HG03135 (cell line): ENCODE data around the gene CHD9.
"Not testable (repeated sequence)": the region's sequence is repeated elsewhere in the genome, so short reads cannot be mapped to it uniquely, and the experiment has no call there.

ENCODE experiments used
- ATAC-seq: cut with Tn5 transposase; IDR thresholded peaks from one replicate; pipeline ENCODE4 v1.9.1; 2021; ENCODE audit warnings: mild to moderate bottlenecking, moderate library complexity; ENCODE audit not compliant: unreplicated experiment

The CHD9 gene, protein sequence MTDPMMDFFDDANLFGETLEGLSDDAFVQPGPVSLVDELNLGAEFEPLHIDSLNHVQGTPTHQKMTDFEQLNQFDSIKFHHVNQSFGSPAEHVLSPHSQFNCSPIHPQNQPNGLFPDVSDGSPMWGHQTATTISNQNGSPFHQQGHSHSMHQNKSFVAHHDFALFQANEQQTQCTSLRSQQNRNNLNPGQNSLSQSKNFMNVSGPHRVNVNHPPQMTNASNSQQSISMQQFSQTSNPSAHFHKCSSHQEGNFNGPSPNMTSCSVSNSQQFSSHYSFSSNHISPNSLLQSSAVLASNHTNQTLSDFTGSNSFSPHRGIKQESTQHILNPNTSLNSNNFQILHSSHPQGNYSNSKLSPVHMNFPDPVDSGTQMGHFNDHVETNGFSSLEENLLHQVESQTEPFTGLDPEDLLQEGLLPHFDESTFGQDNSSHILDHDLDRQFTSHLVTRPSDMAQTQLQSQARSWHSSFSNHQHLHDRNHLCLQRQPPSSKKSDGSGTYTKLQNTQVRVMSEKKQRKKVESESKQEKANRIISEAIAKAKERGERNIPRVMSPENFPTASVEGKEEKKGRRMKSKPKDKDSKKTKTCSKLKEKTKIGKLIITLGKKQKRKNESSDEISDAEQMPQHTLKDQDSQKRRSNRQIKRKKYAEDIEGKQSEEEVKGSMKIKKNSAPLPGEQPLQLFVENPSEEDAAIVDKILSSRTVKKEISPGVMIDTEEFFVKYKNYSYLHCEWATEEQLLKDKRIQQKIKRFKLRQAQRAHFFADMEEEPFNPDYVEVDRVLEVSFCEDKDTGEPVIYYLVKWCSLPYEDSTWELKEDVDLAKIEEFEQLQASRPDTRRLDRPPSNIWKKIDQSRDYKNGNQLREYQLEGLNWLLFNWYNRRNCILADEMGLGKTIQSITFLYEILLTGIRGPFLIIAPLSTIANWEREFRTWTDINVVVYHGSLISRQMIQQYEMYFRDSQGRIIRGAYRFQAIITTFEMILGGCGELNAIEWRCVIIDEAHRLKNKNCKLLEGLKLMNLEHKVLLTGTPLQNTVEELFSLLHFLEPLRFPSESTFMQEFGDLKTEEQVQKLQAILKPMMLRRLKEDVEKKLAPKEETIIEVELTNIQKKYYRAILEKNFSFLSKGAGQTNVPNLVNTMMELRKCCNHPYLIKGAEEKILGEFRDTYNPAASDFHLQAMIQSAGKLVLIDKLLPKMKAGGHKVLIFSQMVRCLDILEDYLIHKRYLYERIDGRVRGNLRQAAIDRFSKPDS (N-terminal part only)

DNA sequence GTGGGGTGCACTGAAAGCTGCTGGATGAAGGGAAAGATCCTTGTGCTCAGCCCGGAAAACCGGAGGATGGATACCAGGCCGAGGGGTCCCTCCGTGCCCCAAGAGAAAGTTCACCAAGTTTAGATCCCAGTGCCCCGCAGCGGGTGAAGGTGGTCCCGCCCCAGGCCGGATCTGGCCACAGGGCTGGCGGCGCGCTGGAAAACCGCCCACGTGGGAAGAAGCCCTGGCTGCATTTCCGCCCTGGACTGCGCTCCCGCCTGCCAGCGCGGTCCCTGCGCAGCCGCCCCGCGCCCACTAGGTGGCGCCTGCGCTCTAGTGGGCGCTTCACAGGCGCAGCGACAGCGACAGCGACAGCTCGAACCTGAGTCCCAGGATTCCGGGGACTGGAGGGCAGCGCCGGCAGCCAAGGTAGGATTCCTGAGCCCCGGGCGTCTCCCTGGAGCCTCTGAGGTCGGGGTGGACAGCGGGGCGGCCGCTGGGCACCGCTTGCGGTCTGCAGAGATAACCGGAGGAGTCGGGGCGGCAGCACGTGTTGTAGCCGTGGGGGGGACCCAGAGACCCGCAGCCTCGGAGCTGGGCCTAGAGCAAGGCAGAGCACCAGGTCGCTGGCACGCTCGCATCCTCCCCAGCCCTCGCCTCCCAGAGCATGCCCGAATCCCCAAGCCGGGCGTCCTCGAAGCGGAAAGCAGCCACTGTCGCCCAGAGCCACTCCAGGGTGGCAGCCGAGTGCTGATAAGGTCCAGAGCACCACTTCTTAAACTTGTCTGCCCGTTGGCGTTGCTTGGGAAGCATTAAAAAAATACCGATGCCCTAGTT lies at the start of gene CHD9:
Gene CHD9, plus strand, starts transcription at position 322 of the 816 bp plus-strand sequence. CDS start 101,099 bp downstream, outside the sequence.
- peak; percentile 83 for ATAC-seq

DNA sequence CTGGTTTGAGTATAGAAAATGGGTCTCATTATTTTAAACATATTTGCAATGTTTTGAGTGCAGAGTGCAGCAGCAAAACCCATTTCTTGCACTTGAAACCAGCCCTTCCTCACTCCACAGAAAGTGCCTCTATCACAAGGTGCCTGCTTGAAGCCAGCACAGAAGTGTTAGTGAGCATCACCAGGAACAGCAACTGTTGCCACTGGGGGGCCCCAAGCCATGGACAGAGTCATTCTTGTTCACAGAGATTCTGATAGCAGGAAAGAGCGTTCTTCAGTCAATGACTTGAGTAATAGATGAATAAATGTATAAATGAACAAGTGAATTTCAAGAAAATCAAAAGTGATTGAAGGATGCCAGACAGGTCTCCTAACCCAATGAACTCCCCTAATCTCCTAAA lies 47.7 kb upstream of the CHD9 start:
- no peak for ATAC-seq

DNA sequence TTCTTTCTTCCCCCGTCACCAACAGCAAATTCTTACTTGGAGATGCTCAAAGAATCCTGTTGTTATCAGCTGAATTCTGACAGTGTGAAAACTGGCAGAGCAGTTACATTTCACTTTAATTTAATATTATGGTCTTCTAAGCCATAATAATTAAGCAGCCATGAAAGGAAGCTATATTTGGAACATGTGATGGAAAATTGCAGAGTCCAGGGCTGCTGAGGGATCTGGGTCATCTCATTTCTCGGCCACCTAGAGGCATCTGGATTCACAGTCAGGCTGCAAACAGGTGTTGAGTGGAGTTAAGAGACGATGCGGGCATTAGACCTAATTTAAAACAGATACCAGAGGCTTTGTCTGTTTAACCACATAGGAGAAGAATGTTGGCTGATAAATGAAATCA lies 40.5 kb upstream of the CHD9 start:
- no peak for ATAC-seq

DNA sequence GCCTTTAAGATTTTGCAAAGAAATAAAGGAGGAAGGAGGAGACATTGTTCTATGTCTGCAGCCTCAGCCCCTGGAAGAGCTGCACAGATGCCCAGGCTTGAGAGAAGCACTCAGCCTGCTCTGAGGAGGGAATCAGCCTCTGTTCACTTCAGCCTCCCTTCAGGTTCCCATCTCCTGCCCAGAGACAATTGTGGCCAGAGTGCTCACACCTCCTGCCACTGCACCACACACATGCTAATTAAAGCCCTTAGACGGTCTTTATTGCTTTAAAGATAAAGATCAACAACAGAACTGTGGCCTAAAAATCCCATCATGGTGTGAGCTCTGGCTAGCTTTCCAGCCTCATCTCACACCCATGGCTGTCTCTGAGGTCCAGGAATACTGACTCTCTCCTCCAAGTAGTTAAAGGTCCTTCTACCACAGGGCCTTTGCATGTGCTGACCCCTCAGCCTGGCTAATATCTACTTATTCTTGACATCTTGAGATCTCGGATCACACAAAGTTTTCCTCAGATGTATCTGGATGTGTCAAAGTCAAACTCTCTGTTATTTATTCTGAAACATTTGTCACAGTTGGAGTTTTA lies 35.9 kb upstream of the CHD9 start:
- no peak for ATAC-seq

DNA sequence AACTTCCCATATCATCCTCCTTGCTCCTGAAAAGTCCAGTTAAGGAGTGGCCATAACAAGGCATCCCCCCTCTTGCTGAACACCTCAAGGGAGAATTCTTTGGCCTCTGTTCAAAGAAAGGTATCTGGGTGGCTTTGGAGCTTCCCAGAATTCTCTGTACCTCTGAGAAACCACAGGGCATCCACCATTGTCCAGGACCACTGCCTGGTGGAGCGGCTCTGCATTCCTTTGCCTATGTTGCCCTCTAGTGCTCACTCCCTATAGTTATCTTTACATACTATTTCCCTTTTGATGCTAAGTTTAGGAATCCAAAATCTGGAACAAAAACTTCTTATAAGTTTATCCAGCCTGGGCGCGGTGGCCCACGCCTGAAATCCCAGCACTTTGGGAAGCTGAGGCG lies 32.4 kb upstream of the CHD9 start:
- ATAC-seq: no peak

DNA sequence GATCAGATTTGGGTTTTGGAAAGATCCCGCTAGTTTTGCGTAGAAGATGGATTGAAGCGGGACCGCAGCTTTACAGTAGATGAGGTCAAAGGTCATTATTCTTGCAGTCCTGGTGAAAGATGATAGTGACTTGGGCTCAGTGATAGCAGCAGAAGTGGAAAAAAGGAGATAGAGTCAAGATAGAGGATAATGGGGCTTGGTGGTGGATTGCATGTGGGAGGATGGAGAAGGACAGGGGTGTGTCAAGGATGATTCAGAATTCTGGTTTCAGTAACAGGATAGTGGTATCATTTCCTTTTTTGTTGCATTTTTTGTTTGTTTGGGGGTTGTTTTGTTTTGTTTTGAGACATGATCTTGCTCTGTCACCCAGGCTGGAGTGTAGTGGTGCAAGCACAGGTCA lies 30.7 kb upstream of the CHD9 start:
- ATAC-seq: no peak

DNA sequence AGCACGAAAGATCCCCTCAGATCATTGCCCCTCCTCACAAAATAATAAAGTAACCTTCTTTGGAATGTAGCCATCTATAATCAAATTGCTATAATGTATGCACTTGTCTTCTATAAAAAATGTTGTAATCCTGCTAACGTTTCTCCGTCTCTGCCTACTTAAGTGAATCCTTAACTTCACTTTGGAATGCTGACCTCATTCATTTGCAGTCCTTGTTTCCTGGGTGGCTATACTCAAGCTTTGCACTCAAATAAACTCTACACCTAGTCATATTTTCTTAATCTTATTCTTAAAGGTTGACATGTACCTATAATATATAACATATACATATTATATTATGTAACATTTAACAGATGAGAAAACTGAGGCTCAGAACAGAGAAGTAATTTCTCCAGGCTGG lies 24.8 kb upstream of the CHD9 start:
- no peak for ATAC-seq

DNA sequence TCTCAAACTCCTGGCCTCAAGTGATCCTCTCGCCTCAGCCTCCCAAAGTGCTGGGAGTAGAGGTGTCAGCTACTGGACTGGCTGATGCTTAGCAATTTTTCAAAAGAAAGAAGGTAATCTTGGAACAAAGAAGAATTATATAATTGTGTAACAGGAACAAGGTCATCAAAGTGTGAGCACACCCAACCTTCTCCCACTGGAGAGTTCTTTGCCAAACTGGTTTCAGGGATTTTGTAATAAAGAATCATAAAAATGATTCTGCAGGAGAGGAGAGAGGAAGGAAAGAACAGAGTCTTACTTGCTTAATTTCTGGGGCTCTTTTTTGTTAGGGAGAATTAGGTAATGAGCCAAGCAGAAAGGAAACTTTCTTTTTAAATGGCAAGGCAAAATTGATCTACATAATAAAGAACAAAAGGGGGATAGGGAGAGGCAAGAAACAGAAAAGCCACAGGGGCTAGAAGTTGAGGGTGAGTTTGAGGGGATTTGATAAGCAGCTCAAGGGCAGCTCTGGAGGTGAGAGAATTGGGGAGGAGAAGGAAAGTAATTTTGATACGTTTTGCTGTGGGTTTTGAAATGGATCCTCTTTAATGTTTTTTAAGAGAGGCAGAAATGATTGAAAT lies 23.4 kb upstream of the CHD9 start:
- ATAC-seq: no peak

DNA sequence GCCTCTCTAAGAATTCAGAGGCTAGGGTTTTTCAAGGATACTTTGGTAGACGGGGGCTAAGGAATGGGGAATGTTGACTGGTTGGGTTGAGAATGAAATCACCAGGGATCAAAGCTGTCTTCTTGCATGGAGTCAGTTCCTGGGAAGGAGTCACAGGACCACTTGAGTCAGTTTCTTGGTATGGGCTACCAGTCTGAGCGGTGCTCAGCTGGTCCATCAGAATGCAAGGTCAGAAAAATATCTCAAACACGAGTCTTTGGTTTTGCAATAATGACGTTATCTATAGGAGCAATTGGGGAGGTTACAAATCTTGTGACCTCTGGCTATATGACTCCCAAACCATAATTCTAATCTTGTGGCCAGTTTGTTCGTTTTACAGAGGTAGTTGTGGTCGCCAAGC lies 20.5 kb upstream of the CHD9 start:
- ATAC-seq: no peak

DNA sequence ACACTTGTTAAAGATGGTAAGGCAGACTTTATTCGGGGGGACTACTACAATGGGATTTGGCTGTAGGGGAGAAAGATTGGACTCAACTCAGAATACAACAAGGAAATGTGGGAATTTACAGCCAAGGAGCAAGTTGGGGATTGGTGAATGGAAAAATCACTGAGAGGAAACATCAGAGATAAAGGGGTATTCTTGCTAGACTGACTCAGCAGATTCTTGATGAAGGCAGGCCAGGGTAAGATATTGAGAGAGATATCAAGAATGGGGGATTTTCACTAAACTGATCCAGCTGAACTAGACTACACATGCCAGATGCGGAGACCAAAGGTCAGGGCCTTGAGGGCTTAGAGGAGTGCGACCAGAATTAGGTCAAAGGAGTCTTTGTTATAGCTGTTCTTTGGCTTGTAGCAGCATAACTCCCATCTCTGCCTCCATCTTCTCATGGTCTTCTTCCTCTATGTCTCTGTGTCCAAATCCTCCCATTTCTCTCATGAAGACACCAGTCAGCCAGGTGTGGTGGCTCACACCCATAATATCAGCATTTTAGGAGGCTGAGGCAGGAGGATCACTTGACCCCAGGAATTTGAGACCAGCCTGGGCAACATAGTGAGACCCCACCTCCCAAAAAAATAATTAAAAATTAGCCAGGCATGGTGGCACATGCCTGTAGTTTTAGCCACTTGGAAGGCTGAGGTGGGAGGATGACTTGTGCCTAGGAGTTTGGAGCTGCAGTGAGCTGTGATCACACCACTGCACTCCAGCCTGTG lies 19.4 kb upstream of the CHD9 start:
- ATAC-seq: no peak

DNA sequence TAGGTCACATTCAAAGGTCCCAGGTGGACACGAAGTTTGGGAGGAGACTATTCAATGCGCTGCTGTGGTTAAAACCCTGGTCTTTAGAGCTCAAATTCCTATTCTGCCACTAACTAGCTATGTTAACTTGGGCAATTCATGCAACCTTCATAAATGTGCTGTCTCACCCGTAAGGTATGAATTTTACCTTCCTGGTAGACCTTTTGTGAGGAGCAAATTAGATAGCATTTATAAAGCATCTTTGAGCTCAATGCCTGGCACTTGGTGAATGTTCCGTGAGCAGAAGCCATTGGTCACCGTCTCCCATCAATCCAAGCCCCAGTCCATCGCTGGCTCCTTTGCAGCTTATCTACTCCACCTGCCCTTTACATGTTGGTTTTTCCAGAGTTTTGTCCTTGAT lies 18.7 kb upstream of the CHD9 start:
- no peak for ATAC-seq

DNA sequence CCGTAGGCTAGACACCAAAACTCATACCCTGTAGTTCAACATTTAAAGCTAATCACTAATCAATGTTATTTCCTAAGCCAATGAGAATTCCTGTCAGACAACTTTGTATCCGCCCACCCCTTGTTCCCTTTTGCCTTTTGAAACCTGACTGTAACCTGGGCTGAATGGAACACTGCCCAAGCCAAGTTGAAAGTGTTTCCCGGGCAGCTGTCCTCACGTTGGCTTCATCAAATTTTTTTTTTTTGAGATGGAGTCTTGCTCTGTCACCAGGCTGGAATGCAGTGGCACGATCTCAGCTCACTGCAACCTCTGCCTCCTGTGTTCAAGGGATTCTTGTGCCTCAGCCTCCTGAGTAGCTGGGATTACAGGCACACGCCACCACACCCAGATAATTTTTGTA lies 18.1 kb upstream of the CHD9 start:
- not testable (repeated sequence) for ATAC-seq

DNA sequence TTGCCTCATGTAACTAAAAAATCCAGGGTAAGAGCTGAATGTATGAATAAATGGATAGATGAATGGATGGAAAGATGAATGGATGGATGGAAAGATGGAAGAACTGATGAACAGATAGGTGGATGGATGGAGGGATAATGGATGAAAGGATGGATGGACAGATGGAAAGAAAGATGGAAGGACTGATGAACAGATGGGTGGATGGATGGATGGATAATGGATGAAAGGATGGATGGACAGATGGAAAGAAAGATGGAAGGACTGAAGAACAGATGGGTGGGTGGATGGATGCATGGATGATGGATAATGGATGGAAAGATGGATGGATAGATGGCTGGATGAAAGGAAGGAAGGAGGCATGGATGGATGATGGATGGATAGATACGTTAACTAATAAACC lies 14.0 kb upstream of the CHD9 start:
- no peak for ATAC-seq

DNA sequence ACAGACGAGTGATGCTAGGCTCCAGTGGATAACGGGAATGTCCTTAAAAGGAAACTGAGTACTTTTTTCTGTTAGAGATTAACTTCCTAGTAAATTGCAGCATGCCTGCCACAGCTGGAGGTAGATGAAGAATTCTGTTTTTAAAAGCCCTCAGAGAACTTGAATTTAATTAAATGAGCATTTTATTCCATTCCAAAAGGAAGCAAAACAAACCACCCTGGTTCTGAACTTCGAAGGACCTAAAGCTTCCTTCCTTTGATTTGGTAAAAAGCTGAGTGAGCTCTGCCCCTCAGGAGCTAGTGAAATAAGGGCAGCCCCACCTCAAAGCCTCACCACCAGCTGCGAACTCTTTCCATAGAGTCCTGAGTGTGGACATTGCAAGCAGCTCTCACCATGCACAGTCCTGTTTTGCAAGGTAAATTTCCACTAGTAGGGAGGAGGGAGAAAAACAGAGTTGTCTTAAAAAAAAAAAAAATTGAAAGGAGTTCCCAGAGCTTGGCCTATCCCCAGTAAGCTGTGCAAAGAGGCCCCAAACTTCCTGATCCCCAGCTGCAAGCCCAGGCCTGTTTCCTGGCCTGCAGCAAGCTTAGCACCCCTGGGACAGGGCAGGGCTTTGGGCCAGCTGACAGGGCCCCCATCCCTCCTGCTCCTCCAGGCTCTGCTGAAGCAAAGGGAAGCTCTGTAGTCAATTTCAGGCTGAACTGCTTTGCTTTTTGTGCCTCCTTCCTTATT lies 13.3 kb upstream of the CHD9 start:
- no peak for ATAC-seq

DNA sequence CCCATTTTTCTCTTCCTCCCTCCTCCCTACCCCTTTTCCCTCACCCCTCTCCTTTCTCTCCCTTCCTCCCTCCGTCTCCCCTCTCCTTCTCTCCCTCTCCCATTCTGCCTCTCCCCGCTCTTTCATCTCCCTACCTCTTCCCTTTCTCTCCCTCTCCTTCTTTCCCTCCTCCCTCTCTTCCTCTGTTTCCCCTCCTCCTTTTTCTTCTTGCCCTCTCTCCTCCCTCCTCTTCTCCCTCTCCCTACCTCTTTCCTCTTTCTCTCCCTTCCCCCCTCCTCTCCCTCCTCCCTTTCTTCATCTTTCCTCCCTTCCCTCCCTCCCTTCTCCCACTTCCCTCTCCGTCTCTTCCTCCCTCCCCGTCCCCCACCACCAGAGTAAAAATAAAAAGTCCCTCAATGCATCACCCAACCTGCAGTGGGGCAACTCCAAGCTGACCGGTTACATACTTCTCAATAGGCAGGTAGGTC lies 12.5 kb upstream of the CHD9 start:
- ATAC-seq: no peak

DNA sequence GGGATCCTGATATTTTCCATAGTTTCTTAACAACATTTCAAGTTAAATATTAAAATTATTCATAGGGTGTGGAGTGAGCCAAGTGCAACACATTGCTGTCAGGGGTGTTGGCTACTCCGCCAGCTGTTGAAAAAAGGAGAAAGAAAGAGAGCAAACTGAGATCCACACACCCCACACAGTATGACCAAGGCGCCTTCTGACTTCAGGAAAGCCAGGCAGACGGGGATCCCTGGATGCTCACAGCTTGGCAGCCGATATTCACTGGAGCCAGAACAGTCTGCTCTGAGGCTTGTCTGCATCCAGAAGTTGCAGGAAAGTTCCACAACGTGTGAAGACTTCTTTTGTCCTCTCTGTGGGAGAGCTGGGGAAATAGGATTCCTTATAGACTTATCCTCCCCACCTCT lies 11.4 kb upstream of the CHD9 start:
- no peak for ATAC-seq

DNA sequence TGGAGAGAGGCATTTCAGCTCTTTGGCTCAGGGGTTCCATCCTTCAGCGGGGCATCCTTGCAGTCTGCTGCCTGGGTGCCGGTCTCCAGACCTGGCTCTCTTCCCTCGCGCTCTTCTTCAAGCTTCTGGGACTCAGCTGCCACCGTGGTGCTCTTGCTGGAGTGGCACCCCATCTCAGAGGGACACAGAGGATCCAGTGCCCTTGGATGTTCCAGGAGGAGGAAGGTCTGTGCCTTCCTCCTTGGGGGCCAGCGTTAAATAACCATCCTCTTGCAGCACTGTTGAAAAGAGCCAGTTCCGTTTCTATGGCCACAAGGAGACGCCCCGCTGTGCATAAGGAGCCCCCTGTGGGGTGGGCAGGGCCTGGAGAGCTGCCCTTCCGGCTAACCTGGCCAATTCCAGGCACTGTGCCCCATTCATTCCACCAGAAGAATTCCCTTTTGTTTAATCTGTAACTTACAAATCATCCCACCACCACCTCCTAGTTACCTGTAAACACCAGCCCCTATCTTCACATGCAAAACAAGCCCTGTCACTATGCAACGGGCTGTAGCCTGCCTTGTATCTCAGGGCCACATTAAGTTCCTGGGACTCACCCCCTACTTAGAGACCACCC lies 10.7 kb upstream of the CHD9 start:
- ATAC-seq: no peak
